ENCODE data around the gene ANKFY1.

The ANKFY1 gene

DNA sequence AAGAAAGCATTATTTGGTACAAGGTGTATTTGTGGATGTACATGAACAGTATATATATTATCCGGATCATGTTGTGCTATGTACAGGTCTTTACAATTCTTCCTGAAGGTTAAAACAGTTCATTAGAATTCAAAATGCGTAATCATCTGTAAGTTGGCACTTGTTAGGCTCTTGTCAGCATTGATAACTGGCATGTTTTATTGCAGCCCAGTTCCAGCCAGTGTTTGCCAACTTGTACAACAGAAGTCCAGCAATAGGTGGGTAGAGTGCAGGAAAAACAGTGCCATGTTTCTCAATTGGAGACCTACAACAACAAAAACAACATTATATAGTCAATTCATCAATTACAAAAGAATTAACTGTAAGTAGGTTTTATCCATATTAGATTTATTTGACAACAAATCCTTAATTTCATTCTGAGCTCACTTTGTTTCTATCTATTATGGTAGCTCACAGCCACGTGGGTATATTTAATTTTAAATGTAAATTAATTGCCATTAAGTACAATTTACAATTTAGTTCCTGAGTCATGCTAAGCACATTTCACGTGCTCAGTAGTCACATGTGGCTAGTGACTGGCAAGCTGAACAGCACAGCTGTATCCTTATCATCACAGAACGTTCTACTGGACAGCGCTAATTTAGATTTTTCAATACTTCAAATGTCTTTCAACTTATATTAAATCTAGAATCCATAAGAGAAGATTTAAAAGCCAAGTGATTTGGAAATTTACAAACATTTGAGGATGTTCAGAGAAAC lies 8.6 kb upstream of the ANKFY1 start:
- DNase-seq (ENCODE audit: extremely low read depth, low read depth): no peak
- TF ChIP-seq, protein P1, sequence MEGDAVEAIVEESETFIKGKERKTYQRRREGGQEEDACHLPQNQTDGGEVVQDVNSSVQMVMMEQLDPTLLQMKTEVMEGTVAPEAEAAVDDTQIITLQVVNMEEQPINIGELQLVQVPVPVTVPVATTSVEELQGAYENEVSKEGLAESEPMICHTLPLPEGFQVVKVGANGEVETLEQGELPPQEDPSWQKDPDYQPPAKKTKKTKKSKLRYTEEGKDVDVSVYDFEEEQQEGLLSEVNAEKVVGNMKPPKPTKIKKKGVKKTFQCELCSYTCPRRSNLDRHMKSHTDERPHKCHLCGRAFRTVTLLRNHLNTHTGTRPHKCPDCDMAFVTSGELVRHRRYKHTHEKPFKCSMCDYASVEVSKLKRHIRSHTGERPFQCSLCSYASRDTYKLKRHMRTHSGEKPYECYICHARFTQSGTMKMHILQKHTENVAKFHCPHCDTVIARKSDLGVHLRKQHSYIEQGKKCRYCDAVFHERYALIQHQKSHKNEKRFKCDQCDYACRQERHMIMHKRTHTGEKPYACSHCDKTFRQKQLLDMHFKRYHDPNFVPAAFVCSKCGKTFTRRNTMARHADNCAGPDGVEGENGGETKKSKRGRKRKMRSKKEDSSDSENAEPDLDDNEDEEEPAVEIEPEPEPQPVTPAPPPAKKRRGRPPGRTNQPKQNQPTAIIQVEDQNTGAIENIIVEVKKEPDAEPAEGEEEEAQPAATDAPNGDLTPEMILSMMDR (IDR thresholded peaks at IDR 0.05; ENCODE audit: low read depth, low read length): no peak

DNA sequence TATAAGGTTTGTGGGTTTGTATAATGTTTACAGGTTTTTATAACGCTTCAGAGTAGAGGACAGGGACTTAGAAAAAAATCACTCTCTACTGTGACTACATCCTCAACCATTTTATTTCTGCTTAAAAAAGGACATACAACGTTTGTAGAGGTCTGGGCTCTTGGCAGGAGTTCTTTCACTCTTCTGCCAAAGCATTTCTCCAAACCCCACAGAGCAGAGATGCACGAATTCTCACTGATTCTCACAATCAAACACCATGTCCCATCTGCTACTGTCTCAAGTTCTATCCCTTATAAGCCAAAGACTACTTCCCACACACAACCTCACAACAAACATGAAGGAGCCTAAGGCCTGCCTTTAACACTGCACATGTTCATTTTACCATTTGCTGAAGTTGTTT lies 7.0 kb upstream of the ANKFY1 start:
- DNase-seq (ENCODE audit: extremely low read depth, low read depth): no peak
- TF ChIP-seq, protein P1 (IDR thresholded peaks at IDR 0.05; ENCODE audit: low read depth, low read length): no peak

DNA sequence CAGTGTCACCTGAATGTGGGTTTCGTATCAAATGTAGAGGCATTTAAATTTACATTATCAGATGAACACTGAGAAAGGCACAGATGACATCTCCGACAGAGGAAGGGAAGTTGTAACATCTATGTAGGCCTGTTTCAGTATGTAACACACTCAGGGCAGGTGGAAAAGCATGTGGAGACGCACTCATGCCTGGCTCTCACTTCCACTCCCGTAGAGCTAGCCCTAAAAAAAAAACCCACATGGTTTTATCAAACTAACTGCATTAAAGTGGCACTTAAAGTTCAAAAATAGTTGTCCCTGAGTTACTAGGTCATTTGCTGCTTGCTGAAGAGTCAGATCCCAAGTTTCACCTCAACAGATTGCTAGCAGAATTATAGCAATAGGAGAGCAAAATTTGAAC lies 6.1 kb upstream of the ANKFY1 start:
- TF ChIP-seq, protein P1 (IDR thresholded peaks at IDR 0.05; ENCODE audit: low read depth, low read length): no peak
- no peak for DNase-seq (ENCODE audit: extremely low read depth, low read depth)

DNA sequence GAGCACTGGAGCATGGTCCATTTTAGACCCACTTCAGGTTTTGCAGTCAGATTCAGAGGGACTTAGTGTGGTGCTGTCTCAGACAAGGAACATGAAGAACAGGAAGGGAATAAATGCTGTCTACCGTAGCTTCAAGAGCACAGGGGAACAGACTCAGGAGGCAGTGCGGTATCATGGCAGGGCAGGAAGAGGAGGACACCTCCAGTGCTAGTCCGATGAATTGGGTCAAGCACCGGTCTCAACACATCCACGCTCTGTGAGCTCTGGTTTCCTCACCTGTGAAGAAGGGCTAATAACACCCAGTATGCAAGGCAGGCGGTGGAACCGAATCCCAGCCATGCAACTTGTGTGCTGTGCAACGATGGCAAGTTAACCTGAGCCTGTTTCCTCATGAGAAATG lies 3.6 kb upstream of the ANKFY1 start:
- no peak for DNase-seq (ENCODE audit: extremely low read depth, low read depth)
- TF ChIP-seq, protein P1 (IDR thresholded peaks at IDR 0.05; ENCODE audit: low read depth, low read length): no peak

DNA sequence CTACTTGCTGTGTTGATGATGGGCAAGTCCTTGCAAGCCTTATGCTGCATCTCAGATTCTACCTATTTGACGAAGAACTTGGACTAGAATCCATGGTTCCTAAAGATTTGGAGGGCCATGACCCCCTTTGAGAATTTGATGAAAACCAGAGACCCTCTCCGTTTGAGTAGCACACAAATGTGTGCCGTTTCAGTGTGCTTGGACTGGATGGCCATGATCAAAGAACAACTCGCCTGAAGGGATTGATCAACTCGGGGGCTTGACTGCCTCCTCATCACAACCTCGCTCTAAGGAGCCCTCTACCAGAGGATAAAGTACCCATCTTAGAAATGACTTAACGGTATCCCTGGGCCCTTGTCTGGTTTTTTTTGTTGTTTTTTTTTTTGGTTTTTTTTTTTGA lies 2.8 kb upstream of the ANKFY1 start:
- TF ChIP-seq, protein P1 (IDR thresholded peaks at IDR 0.05; ENCODE audit: low read depth, low read length): no peak
- DNase-seq (ENCODE audit: extremely low read depth, low read depth): no peak

DNA sequence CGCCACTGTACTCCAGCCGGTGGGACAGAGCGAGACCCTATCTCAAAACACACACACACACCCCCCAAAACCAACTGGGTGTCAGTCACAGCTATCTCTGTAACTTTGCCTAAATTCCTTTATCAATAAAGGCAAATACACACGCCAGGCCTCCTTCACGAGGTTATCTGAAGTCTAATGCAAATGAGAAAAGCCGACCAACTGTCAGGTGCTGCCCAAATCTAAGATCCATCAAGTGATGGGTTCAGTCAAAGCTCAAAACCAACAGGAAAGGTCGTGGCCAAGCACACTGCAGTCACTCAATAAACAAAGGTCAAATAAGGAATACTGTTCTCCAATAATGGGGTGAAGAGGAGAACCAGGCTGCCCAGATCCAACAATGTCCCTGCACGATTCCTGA lies 1.1 kb downstream of the ANKFY1 start:
- TF ChIP-seq, protein P1 (IDR thresholded peaks at IDR 0.05; ENCODE audit: low read depth, low read length): no peak
- no peak for DNase-seq (ENCODE audit: extremely low read depth, low read depth)

DNA sequence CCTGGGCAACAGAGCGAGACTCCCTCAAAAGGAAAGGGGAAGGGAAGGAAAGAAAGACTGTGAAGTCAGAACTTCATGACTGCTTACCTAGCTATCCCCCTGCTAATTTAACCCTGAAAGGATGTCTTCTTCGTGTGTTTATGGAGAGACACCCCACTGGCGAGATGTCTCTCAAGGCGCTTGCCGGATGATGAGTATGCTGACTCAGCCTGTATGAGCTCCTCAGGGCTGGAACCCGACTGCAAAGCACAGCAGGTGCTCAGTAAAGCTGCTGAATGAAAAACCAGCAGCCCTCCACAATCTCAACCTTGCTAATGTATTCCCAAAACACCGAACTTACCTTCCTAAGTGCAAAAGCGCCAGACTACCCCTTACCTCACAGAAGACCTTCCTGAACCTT lies 2.3 kb downstream of the ANKFY1 start:
- no peak for DNase-seq (ENCODE audit: extremely low read depth, low read depth)
- TF ChIP-seq, protein P1 (IDR thresholded peaks at IDR 0.05; ENCODE audit: low read depth, low read length): no peak

Data from AG09319 (cell line).